Measurements from ENCODE around the gene PNPO. TPM values are rescaled to one million over a fixed set of nuclear protein-coding genes. Genes with fewer than 3 reads are reported as not detected.
A peak's percentile ranks its signal among the peaks of the same experiment; 100 is the strongest.

Gene PNPO
- total and polyA plus RNA-seq, 2 of the 13 experiments (the other 11 are each of a cell fraction or from before 2014, with no cell fraction given) = 47.9 to 63.3 TPM

GRCh38 chr17:47945080-47945479, 3.7 kb downstream of the PNPO start:
- no peaks in the 10 kb centered on the region for H3K27me3 ChIP-seq (ENCODE audit: control insufficient read depth in 1 of 2, insufficient read depth in 2 of 2, low read length in 2 of 2)
- H3K4me3 ChIP-seq (replicated peaks in 1 of 3; ENCODE audit: insufficient read depth in 1 of 3, low read depth in 2 of 3, low read length in 3 of 3) = no peak overlapping the region
- peaks cover 92% of the 10 kb centered on the region for H3K4me1 ChIP-seq (ENCODE audit: insufficient read depth, low read length)
- intact Hi-C loops (cut with micrococcal nuclease; ENCODE audit: unreplicated experiment) = no loop called here
- H3K36me3 ChIP-seq (replicated peaks in 1 of 2; ENCODE audit: control insufficient read depth in 1 of 2, insufficient read depth in 2 of 2, low read length in 2 of 2) = peaks cover 6 to 42% of the 10 kb centered on the region in 2 experiments
- 96% methylated on average over 8 of the region's 8 CpGs for WGBS (ENCODE audit: low lambda C conversion rate)
- BruUV-seq (replicated peaks) = no TSS peak
- H3K27ac ChIP-seq (ENCODE audit: extremely low read length, insufficient read depth, low read length) = peak overlapping the region; percentile 55
- in situ Hi-C loops (cut with HindIII; ENCODE audit: extremely low pct_ligation_motif_present, low pct_unique_long_range_greater_than_20kb) = no loop called here
- H2AFZ ChIP-seq (ENCODE audit: low read length) = no peak overlapping the region
- no peak for DNase-seq (ENCODE audit: low spot score)
- no peak for TF ChIP-seq TRIM22 (IDR thresholded peaks at IDR 0.05)
- no peak for TF ChIP-seq FOXK2 (IDR thresholded peaks at IDR 0.05)
- no peak for TF ChIP-seq ZNF678 (CRISPR knock-in tag; IDR thresholded peaks at IDR 0.05)
- no peak for TF ChIP-seq TGIF2 (CRISPR knock-in tag; IDR thresholded peaks at IDR 0.05)
- TF ChIP-seq FOXC1 (CRISPR knock-in tag; IDR thresholded peaks at IDR 0.05; ENCODE audit: borderline replicate concordance) = no peak
- TF ChIP-seq ZNF720 (CRISPR knock-in tag; IDR thresholded peaks at IDR 0.05) = no peak
- TF ChIP-seq PAWR (CRISPR knock-in tag; IDR thresholded peaks at IDR 0.05; ENCODE audit: borderline replicate concordance) = no peak
- TF ChIP-seq KDM6A (CRISPR knock-in tag; IDR thresholded peaks at IDR 0.05; ENCODE audit: low read depth) = no peak
- no peak for TF ChIP-seq HHEX (CRISPR knock-in tag; IDR thresholded peaks at IDR 0.05)
- no peak for TF ChIP-seq ZNF296 (CRISPR knock-in tag; conservative IDR thresholded peaks at IDR 0.05)
- TF ChIP-seq SMAD1 (CRISPR knock-in tag; IDR thresholded peaks at IDR 0.05; ENCODE audit: borderline replicate concordance, low read depth) = no peak
- no peak for TF ChIP-seq ZNF770 (CRISPR knock-in tag; IDR thresholded peaks at IDR 0.05)
- no peak for TF ChIP-seq MAFK (conservative IDR thresholded peaks at IDR 0.05 in 1 of 2, IDR thresholded peaks at IDR 0.05 in 1 of 2; ENCODE audit: low read length in 2 of 2)
- TF ChIP-seq DNMT3B (CRISPR knock-in tag; conservative IDR thresholded peaks at IDR 0.05) = no peak
- TF ChIP-seq DMAP1 (CRISPR knock-in tag; IDR thresholded peaks at IDR 0.05) = no peak
- TF ChIP-seq PPARG (CRISPR knock-in tag; conservative IDR thresholded peaks at IDR 0.05) = no peak
- no peak for TF ChIP-seq TIGD3 (CRISPR knock-in tag; IDR thresholded peaks at IDR 0.05; ENCODE audit: borderline replicate concordance)
- TF ChIP-seq SMARCC2 (IDR thresholded peaks at IDR 0.05) = no peak
- TF ChIP-seq JDP2 (CRISPR knock-in tag; IDR thresholded peaks at IDR 0.05; ENCODE audit: borderline replicate concordance) = no peak
- no peak for TF ChIP-seq ZNF275 (CRISPR knock-in tag; IDR thresholded peaks at IDR 0.05; ENCODE audit: borderline replicate concordance)
- H3K9ac ChIP-seq (ENCODE audit: insufficient read depth, low read depth, low read length) = no peak overlapping the region
- no peak for FAIRE-seq
- ChIA-PET POLR2A (no interaction called here), CTCF (ENCODE audit: low intra/inter-chr PET ratio, low total read pairs) (no interaction called here)
- no peak overlapping the region for H3K4me2 ChIP-seq (ENCODE audit: low read depth, low read length)
- H4K20me1 ChIP-seq (ENCODE audit: insufficient read depth, low read length) = no peaks in the 10 kb centered on the region
- no peak for ATAC-seq
- no peaks in the 10 kb centered on the region for H3K9me3 ChIP-seq (ENCODE audit: low read length)
- H3K79me2 ChIP-seq (ENCODE audit: insufficient read depth, low read length) = peaks cover 20% of the 10 kb centered on the region
